HepG2 (cell line): ENCODE results near the gene HOXC5. TPM values are rescaled to one million over a fixed set of nuclear protein-coding genes. Genes with fewer than 3 reads are reported as not detected.

Experiments
- ATAC-seq: fragments of 200-7000 bp; cut with Tn5 transposase; 3 replicates; pipeline ENCODE4 v1.9.1; 2020; ENCODE audit warnings: mild to moderate bottlenecking, moderate library complexity
- BruUV-seq: library from RNA; stranded (reverse); fragments of 400-500 nt; replicated peaks from 2 replicates; lab custom pipeline; 2021; lab: Mats Ljungman, UMichigan
- CTCF ChIA-PET: fragments of 300-600 bp; formaldehyde crosslinking; extraction: SDS; loops from one replicate; lab custom pipeline; 2021; ENCODE audit warnings: low total read pairs, inconsistent platforms, low intra/inter-chr PET ratio; lab: Yijun Ruan, JAX
- POLR2A ChIA-PET: fragments of 350-600 bp; sonication (Branson Sonifier 250); formaldehyde crosslinking; loops from one replicate; lab custom pipeline; 2020; ENCODE audit warnings: antibody characterized with exemption, inconsistent platforms; lab: Yijun Ruan, JAX
- DNase-seq: peaks from one replicate; pipeline ENCODE4 v3.0.0-alpha.2; 2015; ENCODE audit warnings: low spot score
- FAIRE-seq: peaks from 3 replicates; lab custom pipeline; 2011; peaks lifted over from hg19 to GRCh38; lab: Jason Lieb, UNC
- H2AFZ ChIP-seq: one replicate; pipeline ENCODE4 v1.6.1; 2011; ENCODE audit warnings: low read length, inconsistent platforms
- H3K27ac ChIP-seq: fragments of 300-600 bp; 3 replicates; pipeline ENCODE4 v1.8.0; 2011; ENCODE audit warnings: mixed run types, mild to moderate bottlenecking, mixed read lengths, low read length, inconsistent platforms; ENCODE audit not compliant: insufficient read depth; ENCODE audit errors: extremely low read length
- H3K27me3 ChIP-seq, 2 experiments: fragments of 200-600 bp in 1 of 2; 2 replicates in 1 of 2; 3 replicates in 1 of 2; pipeline versions ENCODE4 v1.6.0 to v1.8.0; 2011; ENCODE audit warnings: low read length in 2 of 2, mild to moderate bottlenecking in 2 of 2, moderate library complexity in 2 of 2, inconsistent platforms in 1 of 2; ENCODE audit not compliant: insufficient read depth in 2 of 2, control insufficient read depth in 1 of 2
- H3K36me3 ChIP-seq, 2 experiments: fragments of 200-600 bp in 1 of 2; replicated peaks in 1 of 2; 2 replicates in 1 of 2; 3 replicates in 1 of 2; pipeline versions ENCODE4 v1.5.1 to v1.8.0; 2011; ENCODE audit warnings: low read length in 2 of 2, inconsistent platforms in 1 of 2; ENCODE audit not compliant: insufficient read depth in 2 of 2, control insufficient read depth in 1 of 2
- H3K4me1 ChIP-seq: 2 replicates; pipeline ENCODE4 v1.5.1; 2012; ENCODE audit warnings: low read length, inconsistent platforms; ENCODE audit not compliant: insufficient read depth
- H3K4me2 ChIP-seq: 2 replicates; pipeline ENCODE4 v1.6.0; 2011; ENCODE audit warnings: low read depth, low read length, inconsistent platforms
- H3K4me3 ChIP-seq, 3 experiments: fragments of 200-600 bp in 1 of 3; sonication (generic), shearing (Covaris generic) in 1 of 3; replicated peaks in 1 of 3; 2 replicates each; pipeline ENCODE4 v1.5.1; 2011 to 2016; ENCODE audit warnings: low read length in 3 of 3, inconsistent platforms in 2 of 3, low read depth in 2 of 3, mild to moderate bottlenecking in 2 of 3, control low read depth in 1 of 3, mixed read lengths in 1 of 3; ENCODE audit not compliant: insufficient read depth in 1 of 3
- H3K79me2 ChIP-seq: one replicate; pipeline ENCODE4 v1.6.1; 2011; ENCODE audit warnings: low read length, inconsistent platforms; ENCODE audit not compliant: insufficient read depth
- H3K9ac ChIP-seq: 2 replicates; pipeline ENCODE4 v1.6.0; 2011; ENCODE audit warnings: mild to moderate bottlenecking, low read depth, low read length, inconsistent platforms; ENCODE audit not compliant: insufficient read depth
- H3K9me3 ChIP-seq: 2 replicates; pipeline ENCODE4 v1.5.1; 2012; ENCODE audit warnings: mild to moderate bottlenecking, low read length
- H4K20me1 ChIP-seq: 2 replicates; pipeline ENCODE4 v1.6.0; 2011; ENCODE audit warnings: inconsistent platforms, mild to moderate bottlenecking, low read length, moderate library complexity; ENCODE audit not compliant: insufficient read depth
- CAMTA2 ChIP-seq: sonication (generic); formaldehyde crosslinking; IDR thresholded peaks from 2 replicates; pipeline ENCODE4 v1.4.0; 2020; ENCODE audit warnings: mild to moderate bottlenecking, missing genetic modification reagents, borderline replicate concordance
- EHMT2 ChIP-seq: fragments of 200-600 bp; sonication (generic); IDR thresholded peaks from 2 replicates; pipeline ENCODE4 v1.7.0; 2017; ENCODE audit warnings: antibody characterized with exemption, low read depth, low read length, borderline replicate concordance
- GATAD2A ChIP-seq: IDR thresholded peaks from 2 replicates; pipeline ENCODE4 v1.6.1; 2016
- MIER2 ChIP-seq: IDR thresholded peaks from 2 replicates; pipeline ENCODE4 v1.6.1; 2016; ENCODE audit warnings: missing biosample characterization, missing genetic modification reagents
- MIER3 ChIP-seq: IDR thresholded peaks from 2 replicates; pipeline ENCODE4 v1.6.1; 2016; ENCODE audit warnings: missing compliant biosample characterization, borderline replicate concordance
- PAX8 ChIP-seq: sonication (generic); formaldehyde crosslinking; IDR thresholded peaks from 2 replicates; pipeline ENCODE4 v1.8.0; 2022; ENCODE audit warnings: mild to moderate bottlenecking, missing genetic modification reagents, borderline replicate concordance
- PCBP2 ChIP-seq: fragments of 200-400 bp; formaldehyde crosslinking; optimal IDR thresholded peaks from 2 replicates; pipeline ENCODE3; 2018; ENCODE audit warnings: low read length, low read depth; ENCODE audit not compliant: poor library complexity, severe bottlenecking
- PRMT3 ChIP-seq: sonication (generic); formaldehyde crosslinking; IDR thresholded peaks from 2 replicates; pipeline ENCODE4 v1.8.1; 2022; ENCODE audit warnings: low read depth, mild to moderate bottlenecking, moderate library complexity, missing genetic modification reagents, borderline replicate concordance
- SKI ChIP-seq: fragments of 450-650 bp; IDR thresholded peaks from one replicate; pipeline ENCODE4 v1.6.1; 2018; ENCODE audit warnings: mild to moderate bottlenecking; ENCODE audit not compliant: partially characterized antibody
- ZEB1 ChIP-seq: IDR thresholded peaks from 2 replicates; pipeline ENCODE4 v1.6.1; 2012; ENCODE audit warnings: mild to moderate bottlenecking, low read depth, inconsistent platforms; ENCODE audit not compliant: insufficient replicate concordance
- ZFY ChIP-seq: sonication (generic); formaldehyde crosslinking; IDR thresholded peaks from 2 replicates; pipeline ENCODE4 v1.4.0; 2020; ENCODE audit warnings: missing genetic modification reagents
- ZNF143 ChIP-seq: sonication (generic); formaldehyde crosslinking; IDR thresholded peaks from 2 replicates; pipeline ENCODE4 v1.4.0; 2020; ENCODE audit warnings: missing genetic modification reagents
- WGBS: methylation state at CpG from one replicate; pipeline ENCODE4 v1.1.6; 2017; ENCODE audit warnings: low lambda C conversion rate; 5-methylcytosine and 5-hydroxymethylcytosine counted together
- in situ Hi-C: cut with HindIII; loops from 2 replicates; pipeline ENCODE4 v1.10.0; 2017; ENCODE audit warnings: low pct_unique_long_range_greater_than_20kb; ENCODE audit not compliant: extremely low pct_ligation_motif_present
- intact Hi-C: fragments of 100-400 bp; cut with micrococcal nuclease; formaldehyde crosslinking; loops from one replicate; pipeline ENCODE4 v1.10.0; 2022; ENCODE audit not compliant: unreplicated experiment
- polyA plus RNA-seq, 8 experiments: library from polyadenylated mRNA; depleted of rRNA in 3 of 8; stranded (reverse) in 7 of 8; unstranded in 1 of 8; fragments of >200 nt; fragmentation: Illumina TruSeq in 4 of 8; extraction: Trizol in 4 of 8; gene quantifications; 2 replicates each; pipeline versions ENCODE4 v1.2.1 to v1.2.3, GENCODE V29; 2011 to 2016; ENCODE audit warnings: low read depth in 4 of 8, missing spikeins in 1 of 8, mixed read lengths in 1 of 8; ENCODE audit not compliant: insufficient read depth in 1 of 8
- total RNA-seq, 5 experiments: library from RNA; depleted of rRNA; stranded (reverse); fragments of >200 nt; fragmentation: Illumina TruSeq; extraction: Trizol; gene quantifications; 2 replicates each; pipeline ENCODE4 v1.2.3, GENCODE V29; 2016; ENCODE audit warnings: low read depth in 1 of 5

HOXC5 gene
- total and polyA plus RNA-seq, 2 of the 13 experiments (the other 11 are each of a cell fraction or from before 2014, with no cell fraction given): not detected

GRCh38 chr12:54035568-54036264 is 2.9 kb downstream of the HOXC5 start:
- no TSS peak for BruUV-seq
- no peak for FAIRE-seq

GRCh38 chr12:54036620-54037359 is 3.9 kb downstream of the HOXC5 start:
- H3K36me3 ChIP-seq: no peaks in the 10 kb centered on the region
- in situ Hi-C loops (no loop called here), intact Hi-C loops (no loop called here)
- no peak overlapping the region for H3K4me3 ChIP-seq
- TF ChIP-seq ZNF143 (CRISPR knock-in tag) (no peak), MIER2 (CRISPR knock-in tag) (no peak), GATAD2A (CRISPR knock-in tag) (no peak), ZFY (no peak), PAX8 (CRISPR knock-in tag) (no peak), SKI (no peak), CAMTA2 (no peak)
- no peaks in the 10 kb centered on the region for H4K20me1 ChIP-seq
- peaks cover 8 to 63% of the 10 kb centered on the region in 2 experiments for H3K27me3 ChIP-seq
- 68% methylated on average over 6 of the region's 14 CpGs for WGBS
- FAIRE-seq (no peak), ATAC-seq (no peak), DNase-seq (no peak)
- no peaks in the 10 kb centered on the region for H3K9me3 ChIP-seq
- H3K79me2 ChIP-seq: no peaks in the 10 kb centered on the region
- POLR2A ChIA-PET: no interaction called here
- no peak overlapping the region for H3K27ac ChIP-seq
- BruUV-seq: no TSS peak
- CTCF ChIA-PET: no interaction called here
- H3K9ac ChIP-seq: no peak overlapping the region
- peaks cover 7% of the 10 kb centered on the region; the same call in 1 of the 2 replicates for H3K4me1 ChIP-seq
- H3K4me2 ChIP-seq: no peak overlapping the region
- H2AFZ ChIP-seq: no peak overlapping the region

More at GRCh38 chr12:54035568-54036264, 2.9 kb downstream of the HOXC5 start:
- TF ChIP-seq MIER3 (no peak), PRMT3 (CRISPR knock-in tag) (no peak), EHMT2 (no peak), PCBP2 (no peak), ZEB1 (no peak)
- H3K79me2 ChIP-seq: no peaks in the 10 kb centered on the region
- POLR2A ChIA-PET: no interaction called here
- 18% methylated on average over 2 of the region's 6 CpGs for WGBS
- H3K36me3 ChIP-seq: no peaks in the 10 kb centered on the region
- CTCF ChIA-PET: no interaction called here
- peaks cover 7% of the 10 kb centered on the region; the same call in 1 of the 2 replicates for H3K4me1 ChIP-seq
- H3K4me2 ChIP-seq: no peak overlapping the region
- DNase-seq (no peak), ATAC-seq (no peak)
- no peak overlapping the region for H3K27ac ChIP-seq
- in situ Hi-C loops (no loop called here), intact Hi-C loops (no loop called here)
- H4K20me1 ChIP-seq: no peaks in the 10 kb centered on the region
- no peaks in the 10 kb centered on the region for H3K9me3 ChIP-seq
- H3K4me3 ChIP-seq: no peak overlapping the region
- H2AFZ ChIP-seq: no peak overlapping the region
- H3K27me3 ChIP-seq: peaks cover 8 to 74% of the 10 kb centered on the region in 2 experiments
- H3K9ac ChIP-seq: no peak overlapping the region
